ENCODE measurements around the gene RBM19.

Gene RBM19

DNA sequence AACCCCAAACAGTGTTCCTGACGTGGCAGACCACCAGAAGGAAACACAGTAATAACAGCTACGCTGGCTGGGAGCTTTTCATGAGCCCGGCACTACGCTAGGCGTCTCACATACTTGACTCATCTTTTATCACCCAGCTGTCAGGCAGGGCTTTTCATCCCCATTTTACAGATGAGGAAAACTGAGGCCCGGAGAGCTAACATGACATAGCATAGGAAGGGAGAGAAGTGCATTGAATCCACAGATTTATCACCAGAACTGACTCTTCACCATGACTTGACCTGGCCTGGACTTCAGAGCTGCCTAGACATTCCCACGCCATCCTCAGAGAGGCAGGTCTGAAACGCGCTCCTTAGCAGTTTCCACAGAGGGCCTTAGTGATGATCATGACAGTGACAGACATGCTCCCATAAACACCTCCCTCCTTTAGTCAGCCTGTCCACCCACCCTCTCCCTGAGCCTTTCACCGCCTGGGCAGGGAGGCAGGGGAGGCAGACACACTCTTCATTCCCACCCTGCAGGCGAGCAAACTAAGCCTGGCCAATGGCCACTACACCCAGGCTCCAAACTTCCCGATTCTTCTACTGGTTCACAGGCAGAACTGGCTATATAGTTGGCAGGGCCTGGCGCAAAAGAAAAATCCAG lies 56.2 kb downstream of the RBM19 start:
- TF ChIP-seq, protein P1, sequence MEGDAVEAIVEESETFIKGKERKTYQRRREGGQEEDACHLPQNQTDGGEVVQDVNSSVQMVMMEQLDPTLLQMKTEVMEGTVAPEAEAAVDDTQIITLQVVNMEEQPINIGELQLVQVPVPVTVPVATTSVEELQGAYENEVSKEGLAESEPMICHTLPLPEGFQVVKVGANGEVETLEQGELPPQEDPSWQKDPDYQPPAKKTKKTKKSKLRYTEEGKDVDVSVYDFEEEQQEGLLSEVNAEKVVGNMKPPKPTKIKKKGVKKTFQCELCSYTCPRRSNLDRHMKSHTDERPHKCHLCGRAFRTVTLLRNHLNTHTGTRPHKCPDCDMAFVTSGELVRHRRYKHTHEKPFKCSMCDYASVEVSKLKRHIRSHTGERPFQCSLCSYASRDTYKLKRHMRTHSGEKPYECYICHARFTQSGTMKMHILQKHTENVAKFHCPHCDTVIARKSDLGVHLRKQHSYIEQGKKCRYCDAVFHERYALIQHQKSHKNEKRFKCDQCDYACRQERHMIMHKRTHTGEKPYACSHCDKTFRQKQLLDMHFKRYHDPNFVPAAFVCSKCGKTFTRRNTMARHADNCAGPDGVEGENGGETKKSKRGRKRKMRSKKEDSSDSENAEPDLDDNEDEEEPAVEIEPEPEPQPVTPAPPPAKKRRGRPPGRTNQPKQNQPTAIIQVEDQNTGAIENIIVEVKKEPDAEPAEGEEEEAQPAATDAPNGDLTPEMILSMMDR (IDR thresholded peaks at IDR 0.05), result no peak

DNA sequence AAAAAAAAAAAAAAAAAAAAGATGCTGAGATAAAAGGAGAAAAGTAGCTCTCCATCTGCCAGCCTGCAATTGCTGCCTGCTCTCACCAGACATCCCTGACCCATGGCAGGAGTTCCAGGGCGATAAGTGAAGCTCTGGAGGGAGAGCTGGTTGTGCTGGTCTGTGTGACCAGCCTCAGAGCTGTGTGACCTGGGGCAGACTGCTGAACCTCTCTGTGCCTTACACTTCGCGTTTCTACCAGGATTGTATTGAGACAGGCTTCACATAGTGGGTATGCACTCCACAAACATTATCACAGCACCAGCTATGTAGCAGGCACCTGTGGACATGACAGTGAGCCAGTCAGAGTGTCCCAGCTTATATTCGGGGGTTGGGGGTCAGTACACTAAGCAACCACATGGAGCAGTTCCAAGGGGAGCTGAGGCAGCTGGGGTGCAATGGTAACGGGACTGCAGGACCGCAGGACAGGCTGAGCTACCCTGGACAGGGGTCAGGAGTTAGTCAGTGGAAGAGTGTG lies 57.5 kb downstream of the RBM19 start:
- TF ChIP-seq, protein P1 (IDR thresholded peaks at IDR 0.05), result no peak

DNA sequence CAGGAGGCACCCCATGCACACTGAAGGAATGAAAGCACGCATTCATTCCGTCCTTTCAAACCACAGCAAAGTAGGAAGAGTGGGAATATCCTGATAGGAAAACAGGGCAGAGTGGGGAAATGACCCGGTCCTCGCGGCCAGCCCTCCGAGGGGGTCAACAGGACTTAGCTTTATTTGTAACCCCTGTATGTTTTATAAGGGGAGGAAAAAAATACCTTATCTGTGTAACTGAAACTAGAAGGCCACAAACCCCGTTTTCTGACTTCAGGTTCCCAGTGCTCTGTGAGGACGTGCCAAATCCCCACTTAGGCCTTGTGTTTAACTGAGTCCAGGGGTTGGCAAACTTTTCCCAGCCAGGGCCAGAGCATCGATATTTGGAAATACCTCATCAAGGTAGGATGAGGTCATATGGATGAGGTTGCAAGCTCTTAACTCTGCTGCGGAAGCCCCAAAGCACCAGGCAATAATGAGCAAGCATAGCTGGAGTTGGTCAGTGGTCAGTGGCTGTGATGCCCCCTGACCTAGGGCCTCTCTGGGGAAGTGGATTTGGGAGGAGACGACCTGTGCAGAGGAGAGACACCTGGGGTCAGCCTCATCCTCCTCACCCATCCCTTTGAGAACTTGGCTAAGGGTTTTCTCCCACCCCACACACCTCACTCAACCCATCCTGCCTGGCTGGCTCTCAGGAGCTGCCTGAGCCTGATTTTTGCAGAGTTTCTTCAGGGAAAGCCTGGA lies 58.5 kb downstream of the RBM19 start:
- TF ChIP-seq, protein P1 (IDR thresholded peaks at IDR 0.05), result no peak

DNA sequence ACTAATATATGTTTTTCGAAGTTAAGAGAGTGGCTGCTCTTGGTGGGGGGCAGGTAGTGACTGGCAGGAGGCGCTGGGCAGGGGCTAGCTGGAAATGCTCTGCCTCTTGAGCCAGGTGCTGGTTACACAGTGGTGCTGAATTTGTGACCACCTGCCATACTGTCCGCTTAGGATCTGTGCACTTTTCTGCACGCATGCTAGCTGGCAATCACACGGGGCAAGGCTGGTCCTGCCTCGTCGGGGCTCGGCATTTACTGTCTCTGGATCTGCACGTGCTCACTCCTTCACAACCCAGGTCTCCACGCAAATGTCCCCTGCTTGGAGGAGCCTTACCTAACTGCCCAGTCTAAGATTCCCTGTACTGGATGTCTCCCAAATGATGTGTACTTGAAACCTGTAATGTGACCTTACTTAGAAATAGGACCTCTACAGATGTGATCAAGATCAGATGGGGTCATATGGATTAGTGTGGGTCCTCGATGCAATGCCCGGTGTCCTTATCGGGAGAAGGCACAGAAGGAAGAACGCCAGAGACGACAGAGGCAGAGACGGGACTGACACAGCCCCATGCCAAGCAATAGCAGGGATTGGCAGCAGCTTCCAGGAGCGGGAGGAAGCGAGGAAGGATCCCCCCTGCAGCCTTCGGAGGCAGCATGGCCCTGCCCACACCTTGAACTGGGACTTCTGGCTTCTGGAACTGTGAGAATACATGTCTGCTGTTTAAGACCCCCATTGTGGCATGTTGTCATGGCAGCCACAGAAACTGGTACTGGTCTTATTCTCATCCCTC lies 59.5 kb downstream of the RBM19 start:
- TF ChIP-seq, protein P1 (IDR thresholded peaks at IDR 0.05), result no peak

DNA sequence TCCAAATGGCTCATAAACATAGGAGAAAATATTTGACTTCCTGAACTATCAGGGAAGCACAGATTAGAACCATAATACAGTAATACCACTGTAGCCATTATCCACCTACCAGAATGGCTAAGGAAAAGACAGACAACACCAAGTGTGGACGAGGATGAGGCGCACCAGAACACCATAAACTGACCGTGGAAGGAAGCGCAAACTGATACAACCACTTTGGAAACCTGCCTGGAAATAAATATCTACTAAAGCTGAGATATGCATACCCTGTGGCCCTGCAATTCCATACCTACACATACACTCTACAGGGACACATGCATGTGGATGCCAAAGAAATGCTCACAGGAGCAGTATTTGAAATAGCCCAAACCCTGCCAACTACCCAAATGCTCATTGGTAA lies 60.3 kb downstream of the RBM19 start:
- TF ChIP-seq, protein P1 (IDR thresholded peaks at IDR 0.05), result no peak

DNA sequence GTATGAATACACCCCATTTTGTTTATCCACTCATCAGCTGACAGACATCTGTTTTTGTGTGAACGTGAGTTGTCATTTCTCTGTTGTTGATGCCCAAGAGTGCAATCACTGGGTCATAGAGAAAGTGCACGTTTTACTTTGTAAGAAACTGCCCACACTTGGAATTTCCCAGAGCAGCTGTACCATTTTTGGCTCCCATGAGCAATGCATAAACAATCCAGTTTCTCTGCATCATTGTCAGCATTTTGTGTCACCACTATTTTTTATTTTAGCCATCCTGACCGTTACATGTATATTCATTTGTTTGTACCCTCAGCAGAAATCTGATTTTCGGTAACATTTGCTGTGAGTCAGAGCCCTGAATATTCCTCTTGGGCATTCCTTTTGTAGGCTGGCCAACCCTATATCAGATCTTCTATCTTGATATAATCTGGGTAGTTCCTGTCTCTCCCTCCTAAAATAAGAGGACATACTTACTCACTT lies 62.7 kb downstream of the RBM19 start:
- TF ChIP-seq, protein P1 (IDR thresholded peaks at IDR 0.05), result no peak

DNA sequence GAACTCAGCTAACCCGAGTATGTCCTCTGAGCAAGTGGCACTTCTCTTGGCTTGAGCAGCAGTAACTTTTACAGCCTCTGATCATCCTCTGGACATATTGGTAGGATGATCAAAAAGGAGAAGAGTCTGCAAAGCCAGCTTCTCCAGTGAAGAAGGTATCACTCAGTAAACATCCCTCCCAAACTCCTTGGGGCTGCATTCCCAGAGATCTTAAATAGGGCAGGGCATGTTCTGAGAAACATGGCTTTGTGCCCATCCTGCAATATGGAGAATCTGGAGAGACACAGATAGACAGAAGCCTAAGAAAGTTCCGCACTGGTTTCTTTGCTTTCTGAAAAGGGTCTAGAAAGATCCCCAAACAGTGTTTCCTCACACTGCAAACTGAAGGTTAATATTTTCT lies 65.4 kb downstream of the RBM19 start:
- TF ChIP-seq, protein P1 (IDR thresholded peaks at IDR 0.05), result no peak

Data from LNCAP (cell line).